Measurements from ENCODE around the gene AOPEP.
"Not testable (repeated sequence)": the region's sequence is repeated elsewhere in the genome, so short reads cannot be mapped to it uniquely, and the experiment has no call there.

AOPEP gene

DNA sequence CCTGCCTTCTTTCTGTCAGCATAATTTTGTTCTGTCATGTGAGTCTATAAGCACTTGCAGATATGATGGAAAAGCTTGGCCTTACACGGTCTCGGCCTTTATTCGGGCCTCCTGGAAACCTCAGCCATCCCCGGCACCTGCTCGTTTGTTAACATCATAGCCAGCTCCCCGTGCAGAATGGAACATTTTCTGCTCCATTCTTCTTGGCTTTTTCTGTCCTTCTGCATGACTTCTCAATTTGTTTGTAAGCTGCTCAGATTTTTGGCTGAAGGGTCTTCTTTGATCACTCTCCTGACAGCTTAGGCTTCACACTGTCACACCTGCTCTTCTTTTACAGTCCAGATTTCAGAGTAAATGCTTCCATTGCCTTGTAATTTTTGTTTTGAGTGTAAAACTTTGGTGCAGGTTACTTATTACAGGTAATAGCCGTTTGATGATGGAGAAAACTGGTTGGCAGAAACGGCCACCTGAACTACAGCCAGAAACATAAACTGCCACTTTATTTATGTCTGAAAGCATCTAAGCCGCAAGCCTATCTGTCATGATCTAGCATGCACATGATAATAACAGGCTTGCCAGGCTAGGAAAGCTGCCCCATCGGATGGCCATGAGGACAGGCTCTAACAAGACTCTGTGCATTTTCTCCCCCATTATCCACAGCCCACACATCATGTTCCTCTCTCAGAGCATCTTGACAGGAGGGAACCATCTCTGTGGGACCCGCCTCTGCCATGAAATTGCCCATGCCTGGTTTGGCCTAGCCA is 197.0 kb downstream of the AOPEP start:
- DNase-seq = no peak

DNA sequence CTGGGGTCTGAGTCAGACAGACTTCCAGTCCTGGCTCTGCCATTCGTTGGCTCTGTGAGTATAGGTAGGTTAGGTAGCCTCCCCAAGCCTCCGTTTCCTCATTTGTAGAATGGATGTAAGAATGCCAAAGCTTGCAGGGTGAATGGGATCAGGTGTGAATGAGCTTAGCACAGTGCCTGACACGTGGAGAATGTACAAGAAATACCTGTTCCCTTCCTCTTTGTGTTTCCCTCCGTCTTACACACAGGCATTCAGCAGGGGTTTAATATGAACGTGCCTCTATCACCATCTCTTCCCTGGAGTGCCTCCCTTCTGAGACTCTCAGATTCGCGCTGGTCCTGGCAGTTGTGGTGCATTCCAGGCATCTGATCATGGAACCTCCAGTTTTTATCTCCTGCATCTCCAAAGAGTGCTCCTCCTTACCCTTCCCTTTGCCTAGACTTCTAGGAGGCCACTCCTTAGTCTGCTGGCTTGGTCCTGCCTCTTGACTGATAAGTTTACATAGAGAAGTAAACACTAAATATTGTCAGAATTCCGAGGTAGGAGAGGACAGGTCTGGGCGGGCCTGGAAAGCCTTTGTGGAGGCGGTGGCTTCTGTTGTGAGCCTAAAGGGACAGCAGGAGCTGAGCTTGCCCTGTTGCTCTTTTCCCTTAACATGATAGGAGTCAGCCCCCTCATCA is 199.4 kb downstream of the AOPEP start:
- DNase-seq = no peak

DNA sequence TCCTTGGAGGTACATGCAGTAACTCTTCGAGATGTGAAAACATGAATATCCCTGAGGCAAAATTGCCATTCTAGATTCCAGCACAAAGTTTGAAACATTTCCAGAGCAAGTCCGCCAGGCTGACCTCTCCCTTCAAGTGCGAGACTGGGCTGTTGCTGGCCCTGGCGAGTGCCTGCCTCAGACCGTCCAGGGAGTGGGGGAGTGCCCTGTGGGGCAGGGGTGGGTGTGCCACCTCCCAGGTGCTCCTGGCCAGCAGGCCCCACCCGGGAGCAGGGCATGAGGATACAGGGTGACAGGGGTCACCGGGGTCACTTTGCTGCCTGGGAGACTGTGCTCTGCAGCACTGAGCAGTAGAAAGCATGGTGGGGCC is 199.9 kb downstream of the AOPEP start:
- no peak for DNase-seq

DNA sequence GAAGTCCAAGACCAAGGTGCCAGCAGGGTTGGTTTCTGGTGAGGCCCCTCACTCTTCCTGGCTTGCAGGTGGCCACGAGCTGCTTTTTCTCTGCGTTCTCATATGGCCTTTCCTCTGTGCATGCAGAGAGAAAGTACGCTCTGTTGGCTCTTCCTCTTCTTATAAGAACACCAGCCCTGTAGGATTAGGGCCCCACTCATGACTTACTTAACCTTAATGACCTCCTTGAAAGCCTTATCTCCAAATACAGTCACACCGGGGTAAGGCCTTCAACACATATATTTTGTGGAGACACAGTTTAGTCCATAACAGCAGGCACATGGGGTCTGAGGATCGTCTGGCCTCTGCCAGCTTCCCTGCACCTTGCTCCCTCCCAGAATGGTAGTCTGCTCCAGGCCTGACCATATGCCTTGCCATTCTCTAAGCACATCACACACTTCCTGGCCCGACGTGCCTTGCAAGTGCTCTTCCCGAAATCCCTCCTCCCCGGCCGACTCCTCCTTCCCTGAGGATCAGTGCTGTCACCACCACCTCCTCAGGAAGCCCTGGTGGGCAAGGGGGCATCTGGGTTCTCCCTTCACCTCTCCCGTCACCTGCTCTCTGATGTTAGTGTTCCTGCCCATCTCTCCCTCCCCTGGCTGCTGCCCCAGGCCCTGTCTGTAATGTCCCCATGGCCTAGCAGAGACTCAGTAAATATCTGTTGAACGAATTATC is 200.7 kb downstream of the AOPEP start:
- no peak for DNase-seq

DNA sequence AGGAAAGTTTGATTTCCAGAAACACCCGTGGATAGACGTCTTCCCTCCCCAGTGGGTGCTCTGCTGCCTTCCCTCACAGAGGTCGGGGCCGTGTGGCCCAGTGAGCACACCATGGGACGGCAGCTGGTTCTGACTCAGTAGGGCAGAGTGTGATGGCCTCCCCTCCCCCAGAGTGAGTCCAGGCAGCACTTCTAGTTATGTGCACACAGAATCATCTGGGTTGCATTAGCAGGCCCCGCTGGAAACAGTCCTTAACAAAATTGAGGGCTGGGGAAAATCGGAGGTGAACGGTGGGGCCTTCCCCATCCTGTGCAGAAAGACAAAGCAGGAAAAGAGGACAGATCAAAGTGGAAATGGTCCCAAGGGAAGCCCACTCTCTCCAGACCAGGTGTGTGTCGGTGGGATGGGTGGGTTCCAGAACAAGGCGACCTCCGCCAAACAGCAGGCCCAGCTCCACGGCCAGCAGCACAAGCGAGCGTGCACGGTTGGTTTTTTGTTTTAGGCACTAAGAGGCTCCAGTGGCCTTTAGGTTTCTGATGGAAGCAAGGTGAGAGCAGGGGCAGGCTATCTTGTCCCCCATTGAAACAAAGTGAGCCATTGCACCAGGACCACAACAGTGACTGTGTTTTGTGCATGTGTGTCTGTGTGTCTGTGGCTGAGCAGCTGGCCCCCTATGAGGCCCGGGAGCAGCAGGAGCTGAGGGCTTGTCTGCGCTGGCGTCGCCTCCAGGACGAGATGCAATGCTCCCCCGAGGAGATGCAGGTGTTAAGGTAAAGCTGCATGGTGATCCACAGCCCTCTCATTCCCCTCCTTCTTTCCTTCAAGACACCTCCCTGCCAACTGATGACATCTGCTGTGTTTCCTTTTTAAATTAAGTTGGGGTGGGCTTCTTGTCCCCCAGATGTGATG is 201.5 kb downstream of the AOPEP start:
- no peak for DNase-seq

DNA sequence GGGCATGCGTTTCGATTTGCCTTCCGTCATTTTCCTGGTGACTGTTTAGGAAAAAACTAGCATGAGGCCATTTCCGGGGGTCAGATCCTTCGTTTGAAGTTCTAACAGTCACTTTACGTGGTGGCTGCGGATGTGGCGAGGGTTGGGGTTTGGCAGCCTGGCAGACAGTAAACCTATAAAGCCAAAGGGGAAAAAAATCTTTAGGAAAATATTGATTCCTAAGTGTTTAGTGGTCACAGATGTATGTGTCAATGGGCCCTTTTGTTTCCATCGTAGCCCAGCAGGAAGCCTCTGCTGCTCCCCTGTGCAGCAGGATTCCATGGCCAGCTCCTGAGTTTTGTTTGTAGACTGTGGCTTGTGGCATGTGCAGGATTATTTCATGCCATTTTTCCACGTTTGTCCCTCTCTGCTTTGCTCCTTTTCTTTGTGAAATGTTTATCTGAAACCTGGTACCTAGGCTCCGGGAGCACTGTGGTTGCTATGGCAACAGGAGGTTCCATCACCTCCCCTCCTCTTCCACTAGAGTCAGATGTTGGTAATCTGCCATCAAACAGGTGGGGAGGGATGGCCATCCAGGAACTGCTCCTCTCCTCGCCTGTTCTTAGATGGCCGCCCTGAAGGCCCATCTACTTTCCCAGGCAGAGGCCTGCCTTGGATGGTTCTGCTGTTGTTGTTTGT is 202.3 kb downstream of the AOPEP start:
- no peak for DNase-seq

DNA sequence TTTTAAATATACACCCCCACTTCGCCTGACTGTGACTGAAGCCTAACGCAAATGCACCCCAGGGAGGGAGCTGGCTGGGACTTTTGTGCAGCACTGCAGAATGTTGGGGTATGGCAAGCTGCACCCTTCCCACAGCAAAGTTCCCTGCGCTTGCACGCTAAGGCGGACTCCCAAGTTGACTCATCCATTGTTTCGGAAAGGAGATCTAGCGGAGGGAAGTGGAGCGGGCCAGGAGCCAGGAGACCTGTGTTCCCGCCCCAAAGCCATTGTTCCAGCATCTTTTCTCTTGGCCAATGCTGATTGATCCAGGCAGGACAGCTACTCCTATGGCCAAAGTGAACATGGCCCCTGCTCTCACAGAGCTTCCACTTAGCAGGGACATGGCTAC is 202.9 kb downstream of the AOPEP start:
- no peak for DNase-seq

DNA sequence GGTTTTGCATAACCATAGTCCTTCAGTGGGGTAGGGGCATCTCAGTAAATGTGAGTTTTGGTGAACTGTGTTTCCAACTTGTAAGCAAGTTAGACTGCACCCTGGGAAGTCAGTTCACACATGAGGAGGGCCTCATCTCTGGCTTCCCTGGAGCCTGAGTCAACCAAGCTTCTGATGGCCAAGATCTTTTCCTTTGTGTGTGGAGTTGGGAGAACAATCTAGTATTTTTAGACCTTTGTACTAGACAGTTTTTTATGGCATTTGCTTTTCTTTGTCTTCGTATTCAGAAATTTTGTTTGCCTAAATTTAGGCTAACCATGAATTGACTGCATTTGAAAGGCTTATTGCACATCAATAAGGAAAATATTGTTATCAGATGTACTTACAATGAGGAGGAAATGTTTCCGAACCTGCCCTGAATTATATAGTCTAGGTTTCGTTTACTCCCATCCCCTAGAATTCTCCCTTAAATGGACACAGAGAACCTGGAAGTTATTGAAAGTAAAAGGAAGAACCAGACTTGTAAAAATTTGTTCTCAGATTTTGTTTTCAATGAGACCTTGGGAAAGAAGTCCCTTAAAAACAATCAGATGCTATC is 204.6 kb downstream of the AOPEP start:
- no peak for DNase-seq

DNA sequence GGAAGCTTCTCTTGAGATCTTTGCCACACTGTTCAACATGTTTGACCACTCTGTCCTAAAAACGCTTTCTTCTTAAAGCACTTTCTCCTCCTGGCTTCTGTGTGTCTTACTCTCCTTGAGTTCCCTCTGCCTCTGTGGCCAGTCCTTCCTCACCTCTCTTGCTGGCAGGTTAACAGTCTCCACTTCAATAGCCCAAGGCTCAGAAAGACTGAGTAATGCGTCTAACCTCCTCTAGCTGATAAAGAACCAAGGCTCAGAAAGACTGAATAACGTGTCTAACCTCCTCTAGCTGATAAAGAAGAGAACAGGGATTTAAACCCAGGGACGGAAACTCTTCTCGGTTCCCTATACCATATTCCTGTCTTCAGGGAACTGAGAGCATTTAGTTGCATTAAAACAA is 205.2 kb downstream of the AOPEP start:
- DNase-seq = no peak

DNA sequence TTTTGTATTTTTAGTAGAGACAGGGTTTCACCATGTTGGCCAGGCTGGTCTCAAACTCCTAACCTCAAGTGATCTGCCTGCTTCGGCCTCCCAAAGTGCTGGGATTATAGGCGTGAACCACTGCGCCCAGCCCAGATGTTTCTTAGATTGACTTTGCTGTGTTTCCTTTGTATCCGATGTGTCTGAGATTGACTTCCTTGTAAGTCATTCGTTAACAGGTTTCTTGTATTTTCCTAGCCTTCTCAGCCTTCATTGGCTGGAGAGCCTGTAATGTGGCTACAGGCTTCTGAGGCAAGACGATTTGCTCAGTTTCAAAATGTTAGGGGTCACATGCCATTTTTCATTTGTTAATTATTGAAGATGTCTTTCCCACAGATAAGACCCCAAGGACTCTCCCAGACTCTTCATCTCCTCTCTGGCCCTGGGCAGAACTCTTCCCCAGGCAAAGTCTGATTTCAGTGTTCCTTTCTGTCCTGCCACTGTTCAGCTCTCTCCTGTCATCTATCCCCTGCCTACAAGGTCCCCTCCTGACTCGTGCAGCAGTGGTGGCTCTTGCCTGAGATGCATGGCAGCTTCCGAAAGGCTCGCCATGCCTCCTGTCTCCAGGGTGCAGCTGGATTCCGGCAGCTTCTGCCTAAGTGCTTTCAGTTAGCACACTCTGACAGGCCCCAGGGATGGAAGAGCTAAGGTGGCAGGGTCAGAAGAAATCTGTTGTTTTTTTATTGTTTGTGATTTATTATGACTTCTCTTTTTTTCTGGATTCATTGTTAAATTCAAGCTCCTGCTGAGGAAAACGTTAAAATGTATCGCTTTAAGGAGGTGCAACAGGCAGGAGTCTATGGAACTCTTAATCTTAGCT is 206.4 kb downstream of the AOPEP start:
- DNase-seq = no peak

DNA sequence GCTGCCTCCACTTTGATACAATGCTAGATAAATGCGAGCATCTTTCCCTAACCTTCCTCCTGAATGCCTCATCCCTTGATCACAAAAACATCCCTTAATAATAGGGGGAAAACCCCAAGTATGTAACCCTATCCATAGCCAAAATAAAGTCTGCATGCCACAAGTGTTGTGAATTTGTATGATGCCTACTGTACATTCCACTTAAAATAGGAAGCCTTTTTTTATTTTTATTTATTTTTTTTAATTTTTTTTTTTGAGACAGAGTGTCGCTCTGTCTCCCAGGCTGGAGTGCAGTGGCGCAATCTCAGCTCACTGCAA is 207.0 kb downstream of the AOPEP start:
- DNase-seq = no peak

DNA sequence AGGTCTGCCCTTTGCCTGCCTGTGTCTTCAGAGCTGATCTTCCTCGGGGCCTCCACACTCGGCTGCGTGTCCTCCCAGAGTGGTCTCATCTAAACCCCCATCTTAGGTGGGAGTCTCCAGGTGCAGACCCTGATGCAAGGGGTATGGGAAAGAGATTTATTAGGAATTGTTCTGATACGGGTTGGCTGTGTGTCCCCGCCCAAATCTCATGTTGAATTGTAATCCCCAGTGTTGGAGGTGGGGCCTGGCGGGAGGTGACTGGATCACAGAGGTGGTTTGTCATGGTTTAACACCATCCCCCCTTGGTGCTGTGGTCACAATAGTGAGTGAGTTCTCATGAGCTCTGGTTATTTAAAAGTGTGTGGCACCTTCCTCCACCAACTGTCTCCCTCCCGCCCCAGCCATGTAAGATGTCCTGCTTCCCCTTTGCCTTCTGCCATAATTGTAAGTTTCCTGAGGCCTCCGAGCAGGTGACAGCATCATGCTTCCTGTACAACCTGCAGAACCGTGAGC is 208.4 kb downstream of the AOPEP start:
- no peak for DNase-seq

DNA sequence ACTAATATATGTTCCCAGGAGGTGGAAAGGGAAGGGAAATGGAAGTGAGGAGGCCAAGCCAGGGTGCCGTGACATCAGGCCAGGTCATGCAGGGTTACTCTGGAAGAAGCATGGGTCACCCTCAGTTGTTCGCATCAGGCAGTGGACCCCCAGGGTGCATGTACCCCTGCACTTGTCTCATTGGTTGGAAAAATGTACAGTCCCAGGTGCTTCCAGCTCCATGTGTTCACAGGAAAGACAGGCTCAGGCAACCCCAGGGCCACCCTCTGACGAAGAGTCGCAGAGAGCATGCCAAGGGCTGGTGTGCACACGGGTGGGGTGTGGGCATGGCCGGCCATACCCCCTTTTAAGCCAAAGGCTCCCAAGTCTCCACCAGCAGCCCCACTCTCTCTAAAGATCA is 208.9 kb downstream of the AOPEP start:
- no peak for DNase-seq

DNA sequence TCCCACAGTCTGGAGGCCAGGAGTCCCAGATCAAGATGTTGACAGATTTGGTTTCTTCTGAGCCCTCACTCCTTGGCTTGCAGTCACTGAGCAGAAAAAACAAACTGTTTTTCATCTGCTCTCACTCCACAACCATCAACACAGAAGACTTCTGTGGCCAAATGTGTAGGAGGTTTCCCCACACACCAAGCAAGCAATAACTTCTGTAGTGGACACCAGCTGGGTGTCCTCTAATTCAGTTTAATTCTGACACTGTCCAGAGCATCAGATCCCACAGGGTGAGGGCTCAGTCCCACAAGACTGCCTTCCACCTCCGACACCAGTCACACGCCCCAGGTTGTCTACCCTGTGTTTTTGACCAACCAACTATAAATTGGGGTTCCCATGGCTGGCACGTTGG is 209.9 kb downstream of the AOPEP start:
- no peak for DNase-seq

DNA sequence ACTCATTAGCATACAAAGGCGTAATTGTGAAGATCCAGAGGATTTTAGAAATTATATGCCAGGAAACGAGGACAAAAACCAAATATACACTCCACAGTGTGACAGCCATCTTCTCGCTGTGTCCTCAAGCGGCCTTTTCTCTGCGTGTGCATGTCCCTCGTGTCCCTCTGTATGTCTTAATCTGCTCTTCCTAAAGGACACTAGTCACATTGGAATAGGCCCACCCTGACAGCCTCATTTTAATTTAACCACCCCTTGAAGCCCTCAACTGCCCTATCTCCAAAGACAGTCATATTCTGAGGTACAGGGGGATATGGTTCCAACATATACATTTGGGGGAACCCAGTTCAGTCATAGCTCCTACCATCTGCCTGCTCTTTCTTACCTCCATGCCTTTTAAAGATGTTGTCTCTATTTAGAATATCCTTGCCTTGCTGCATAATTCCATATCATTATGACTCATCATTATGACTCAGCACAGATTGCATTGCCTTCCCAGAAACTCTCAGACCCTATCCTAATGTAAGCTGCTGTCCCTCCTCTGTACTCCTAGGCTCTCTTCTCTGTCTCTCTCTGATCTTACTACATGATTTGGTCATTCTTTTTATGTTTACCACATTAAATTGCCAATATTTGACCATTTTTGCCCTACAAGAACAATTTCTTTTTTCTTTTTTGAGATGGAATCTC is 210.9 kb downstream of the AOPEP start:
- no peak for DNase-seq

DNA sequence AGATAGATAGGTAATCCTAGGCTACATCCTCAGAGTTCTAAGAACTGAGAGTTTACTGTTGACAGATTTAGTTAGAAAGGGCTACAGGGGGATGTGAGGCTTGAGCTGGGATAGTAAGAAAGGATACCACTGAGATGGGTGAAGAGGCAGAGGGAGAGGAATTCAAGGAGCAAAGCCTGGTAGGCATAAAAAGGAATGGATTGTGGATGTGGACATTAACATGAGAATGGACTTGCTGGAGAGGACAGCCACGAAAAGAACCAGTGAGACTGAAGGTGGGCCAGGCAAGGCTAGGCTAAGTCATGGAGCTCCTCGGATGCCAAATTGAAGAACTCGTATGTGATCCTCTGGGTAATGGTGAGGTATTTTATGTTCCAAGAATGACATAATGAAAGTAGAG is 211.9 kb downstream of the AOPEP start:
- no peak for DNase-seq

DNA sequence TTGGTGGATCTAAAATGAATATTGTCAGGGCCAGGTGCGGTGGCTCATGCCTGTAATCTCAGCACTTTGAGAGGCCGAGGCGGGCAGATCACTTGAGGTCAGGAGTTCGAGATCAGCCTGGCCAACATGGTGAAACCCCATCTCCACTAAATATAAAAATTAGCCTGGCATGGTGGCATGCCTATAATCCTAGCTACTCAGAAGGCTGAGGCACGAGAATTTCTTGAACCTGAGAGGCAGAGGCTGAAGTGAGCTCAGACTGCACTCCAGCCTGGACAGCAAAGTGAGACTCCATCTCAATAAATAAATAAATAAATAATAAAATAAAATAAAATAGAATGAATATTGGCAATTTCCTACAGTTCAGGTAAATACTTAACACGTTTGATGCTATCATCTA is 213.8 kb downstream of the AOPEP start:
- not testable (repeated sequence) for DNase-seq

DNA sequence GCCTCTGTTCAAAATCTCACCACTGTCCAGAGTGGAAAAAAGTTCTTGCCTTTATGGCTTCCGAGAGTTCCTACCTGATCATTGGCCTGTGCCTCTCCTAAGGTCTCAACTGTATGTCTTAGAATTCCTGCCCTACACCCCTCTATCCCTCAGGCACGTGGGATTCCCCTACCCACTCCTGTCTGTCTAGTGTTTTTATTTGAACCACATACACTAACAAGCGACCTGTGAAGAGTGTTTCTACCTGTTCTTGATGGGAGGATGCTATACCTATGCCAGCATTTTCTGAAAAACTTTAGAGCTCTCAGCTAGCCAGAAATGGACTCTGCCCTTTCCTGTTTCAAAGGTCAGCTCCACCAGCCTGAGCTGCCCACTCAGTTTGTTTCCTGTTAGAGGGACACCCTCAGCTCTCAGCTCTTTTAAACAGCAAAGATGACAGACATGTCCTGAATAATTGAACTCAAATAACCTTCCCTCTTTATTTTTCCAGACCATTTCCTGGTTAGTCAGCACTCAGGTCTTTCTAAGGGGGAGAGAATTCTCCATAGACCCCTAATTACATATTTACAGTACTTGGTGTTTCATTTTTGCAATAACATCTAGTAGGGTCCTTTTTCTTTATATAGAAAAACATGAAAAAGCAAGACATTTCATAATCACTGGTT is 214.8 kb downstream of the AOPEP start:
- no peak for DNase-seq

DNA sequence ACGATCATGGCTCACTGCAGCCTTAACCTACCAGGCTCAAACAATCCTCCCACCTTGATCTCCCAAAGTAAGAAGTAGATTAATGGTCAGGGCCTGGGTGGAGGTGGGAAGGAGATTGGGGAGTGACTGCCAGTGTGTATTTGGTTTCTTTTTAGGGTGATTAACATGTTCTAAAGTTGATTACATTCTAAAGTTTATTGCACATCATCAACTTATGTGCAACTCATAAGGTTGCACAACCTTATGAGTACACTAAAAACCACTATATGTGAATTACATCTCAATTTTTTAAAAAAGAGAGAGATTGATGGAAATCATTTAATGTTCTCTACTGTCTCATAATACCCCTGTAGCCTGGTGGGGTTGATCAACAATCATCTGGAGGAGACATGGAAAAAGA is 218.1 kb downstream of the AOPEP start:
- DNase-seq = no peak

All from stimulated activated CD8-positive, alpha-beta memory T cell treated with anti-CD3 and anti-CD28 coated beads, Interleukin-4, amount 100 ng/mL, for 48 hours (primary cell).